GM18909 (cell line): ENCODE results near the gene SLC35F1.

Experiments used
- ATAC-seq: cut with Tn5 transposase; IDR thresholded peaks from one replicate; pipeline ENCODE4 v1.9.1; 2021; ENCODE audit warnings: mild to moderate bottlenecking; ENCODE audit not compliant: unreplicated experiment, poor library complexity

Gene SLC35F1

GRCh38 chr6:118297821-118298220 lies 390.8 kb downstream of the SLC35F1 start:
- ATAC-seq = no peak

GRCh38 chr6:118298476-118299427 lies 391.7 kb downstream of the SLC35F1 start:
- ATAC-seq = no peak

DNA sequence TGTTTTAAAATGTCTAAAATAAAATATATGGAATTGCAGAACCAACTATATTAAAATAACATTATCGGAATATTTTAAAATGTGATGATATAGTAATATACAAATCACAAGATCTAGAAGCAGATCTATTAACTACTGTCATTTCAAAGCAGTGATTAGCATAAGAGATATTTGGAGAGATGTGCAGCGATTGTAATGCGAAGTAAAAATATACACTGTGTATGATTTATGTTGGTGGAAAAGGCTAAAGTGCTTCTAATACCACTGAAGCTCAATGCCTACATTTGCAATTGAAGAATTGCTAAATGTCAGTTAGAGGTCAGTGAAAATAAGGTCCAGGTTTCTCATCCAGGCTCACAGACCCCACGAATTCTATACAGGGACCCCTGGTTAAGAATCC lies 392.4 kb downstream of the SLC35F1 start:
- ATAC-seq = no peak

GRCh38 chr6:118304321-118304720 lies 397.3 kb downstream of the SLC35F1 start:
- no peak for ATAC-seq

DNA sequence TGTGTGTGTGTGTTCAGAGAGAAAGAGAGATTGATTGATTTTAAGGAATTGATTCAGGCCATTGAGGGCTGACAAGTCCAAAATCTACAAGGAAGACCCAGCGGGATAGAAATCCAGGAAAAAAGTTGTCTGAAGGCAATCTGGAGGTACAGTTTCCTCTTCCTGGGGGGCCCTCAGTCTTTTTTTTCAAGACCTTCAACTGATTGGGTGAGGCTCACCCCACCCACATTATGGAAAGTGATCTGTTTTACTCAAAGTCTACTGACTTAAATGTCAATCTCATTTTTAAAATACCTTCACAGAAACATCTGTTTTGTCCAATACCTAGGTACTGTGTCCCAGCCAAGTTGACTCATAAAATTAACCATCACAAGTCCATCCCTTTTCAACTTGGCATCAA lies 398.0 kb downstream of the SLC35F1 start:
- ATAC-seq = no peak

DNA sequence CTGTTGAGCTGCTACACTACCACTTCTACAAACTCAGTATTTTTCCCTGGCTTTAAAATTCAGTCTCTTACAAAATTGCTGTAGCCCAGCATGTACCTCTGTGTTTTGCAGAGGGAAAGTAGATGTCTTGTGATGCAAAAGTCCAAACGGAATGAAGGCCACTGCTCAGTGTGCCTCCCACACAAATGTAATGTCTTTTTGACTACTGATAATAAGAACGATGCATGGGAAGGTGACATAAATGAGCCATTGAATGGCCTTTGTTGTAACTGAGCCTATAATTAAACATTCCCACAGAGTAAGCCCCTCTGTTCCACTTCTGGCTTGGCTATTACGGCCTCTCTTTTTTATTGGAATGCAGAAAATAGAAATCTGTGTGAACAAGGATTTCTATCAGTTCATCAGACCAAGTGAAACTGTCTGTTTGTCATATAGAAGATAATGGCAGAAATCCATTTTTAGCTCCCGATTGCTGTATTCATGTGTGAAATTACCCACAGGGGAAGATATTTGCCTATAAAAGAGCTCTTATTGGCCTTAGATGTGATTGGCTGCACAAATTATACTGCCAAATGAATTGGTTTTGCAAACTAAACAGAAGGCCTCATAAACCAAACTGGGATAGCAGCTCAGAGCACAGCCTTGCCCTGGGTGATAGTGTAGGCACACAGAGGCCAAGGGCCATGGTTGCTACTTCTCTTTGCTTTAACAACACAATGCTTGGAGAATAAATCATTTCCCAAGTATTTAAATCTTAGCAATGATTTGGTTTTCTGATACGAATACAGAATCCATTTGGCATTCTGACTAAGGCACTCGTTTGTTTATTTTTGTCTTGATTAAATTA lies 399.6 kb downstream of the SLC35F1 start:
- ATAC-seq = no peak

DNA sequence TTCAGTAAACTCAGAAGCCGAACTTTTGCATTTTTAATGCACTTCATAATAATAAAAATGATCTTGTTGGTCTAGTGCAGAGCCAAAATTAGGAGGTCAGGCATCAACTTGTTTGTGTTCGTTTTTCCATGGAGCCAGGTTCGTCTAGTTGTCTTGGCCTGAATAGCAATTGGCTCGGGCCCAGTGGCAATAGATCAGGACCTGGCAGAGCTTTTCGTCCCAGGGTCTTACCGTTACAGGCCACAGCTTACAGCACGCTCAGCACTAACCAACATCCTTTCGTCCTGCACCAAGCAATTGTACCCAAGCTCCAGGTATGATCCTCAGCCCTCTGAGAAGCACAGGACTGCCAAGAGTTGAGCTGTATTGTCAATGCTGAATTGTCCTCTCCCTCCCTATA lies 400.5 kb downstream of the SLC35F1 start:
- ATAC-seq = no peak

GRCh38 chr6:118309337-118310093 lies 402.5 kb downstream of the SLC35F1 start:
- no peak for ATAC-seq

DNA sequence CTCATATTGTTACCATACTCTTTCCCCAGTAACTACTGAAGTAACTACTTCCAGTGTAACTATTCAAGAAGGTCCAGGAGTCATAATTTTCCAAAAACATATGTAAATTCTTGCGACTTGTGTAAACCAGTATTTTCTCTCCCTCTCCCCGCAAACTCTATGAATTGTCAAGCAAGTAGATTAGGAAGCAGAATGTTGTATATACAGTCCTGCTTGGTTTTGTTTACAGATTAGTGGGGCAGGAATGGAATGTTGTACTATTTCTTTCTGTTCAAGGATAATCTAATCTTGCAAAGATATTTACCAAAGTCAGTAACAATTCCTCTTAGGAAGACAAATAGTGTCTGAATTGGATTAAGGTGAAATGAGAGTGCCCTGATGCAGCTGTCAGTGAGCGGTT lies 406.1 kb downstream of the SLC35F1 start:
- ATAC-seq = no peak

DNA sequence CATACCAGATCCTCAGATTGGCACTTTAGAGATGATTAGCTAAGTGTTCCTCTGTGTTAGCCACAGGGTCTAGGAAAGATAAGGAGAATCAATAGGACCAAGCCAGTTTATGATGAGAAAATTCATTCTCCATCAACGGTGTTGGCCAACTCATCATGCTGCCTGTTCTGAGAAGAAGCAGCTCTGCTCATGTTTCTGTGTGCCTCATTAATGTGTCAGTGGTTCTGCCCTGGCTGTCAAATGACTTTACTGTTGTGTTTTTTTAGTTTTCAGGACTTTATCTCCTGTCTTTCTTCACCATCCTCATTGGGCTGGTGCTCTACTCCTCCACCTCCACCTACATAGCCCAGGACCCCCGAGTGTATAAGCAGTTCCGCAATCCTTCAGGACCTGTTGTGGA lies 406.7 kb downstream of the SLC35F1 start:
- ATAC-seq = no peak

DNA sequence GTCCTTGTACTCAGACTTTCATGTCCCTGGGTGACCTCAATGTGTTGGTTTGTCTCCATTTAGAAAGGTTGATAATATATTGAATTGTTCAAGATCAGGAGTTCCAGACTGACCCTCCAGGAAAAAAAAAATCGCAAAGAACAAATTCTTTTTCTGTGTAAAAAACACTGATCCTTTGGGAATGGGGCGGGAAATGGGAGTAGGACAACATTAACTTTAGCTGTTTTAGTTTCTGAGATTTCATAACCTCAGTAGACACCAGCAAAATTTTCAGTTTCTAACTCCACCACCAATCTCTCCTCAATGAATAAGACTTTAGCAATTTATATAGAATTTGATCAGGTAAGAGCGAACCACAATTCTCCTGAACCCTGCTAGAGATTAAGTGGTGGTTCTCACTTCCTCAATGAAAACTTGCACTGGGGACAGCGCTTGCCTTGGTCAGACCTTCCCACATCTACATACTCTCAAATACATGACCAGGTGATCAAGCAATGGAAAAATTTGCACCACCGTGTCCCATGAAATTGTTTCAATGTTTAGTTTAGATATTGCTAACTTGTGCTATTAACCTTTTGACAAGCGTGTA lies 409.8 kb downstream of the SLC35F1 start:
- peak; percentile 84 for ATAC-seq

DNA sequence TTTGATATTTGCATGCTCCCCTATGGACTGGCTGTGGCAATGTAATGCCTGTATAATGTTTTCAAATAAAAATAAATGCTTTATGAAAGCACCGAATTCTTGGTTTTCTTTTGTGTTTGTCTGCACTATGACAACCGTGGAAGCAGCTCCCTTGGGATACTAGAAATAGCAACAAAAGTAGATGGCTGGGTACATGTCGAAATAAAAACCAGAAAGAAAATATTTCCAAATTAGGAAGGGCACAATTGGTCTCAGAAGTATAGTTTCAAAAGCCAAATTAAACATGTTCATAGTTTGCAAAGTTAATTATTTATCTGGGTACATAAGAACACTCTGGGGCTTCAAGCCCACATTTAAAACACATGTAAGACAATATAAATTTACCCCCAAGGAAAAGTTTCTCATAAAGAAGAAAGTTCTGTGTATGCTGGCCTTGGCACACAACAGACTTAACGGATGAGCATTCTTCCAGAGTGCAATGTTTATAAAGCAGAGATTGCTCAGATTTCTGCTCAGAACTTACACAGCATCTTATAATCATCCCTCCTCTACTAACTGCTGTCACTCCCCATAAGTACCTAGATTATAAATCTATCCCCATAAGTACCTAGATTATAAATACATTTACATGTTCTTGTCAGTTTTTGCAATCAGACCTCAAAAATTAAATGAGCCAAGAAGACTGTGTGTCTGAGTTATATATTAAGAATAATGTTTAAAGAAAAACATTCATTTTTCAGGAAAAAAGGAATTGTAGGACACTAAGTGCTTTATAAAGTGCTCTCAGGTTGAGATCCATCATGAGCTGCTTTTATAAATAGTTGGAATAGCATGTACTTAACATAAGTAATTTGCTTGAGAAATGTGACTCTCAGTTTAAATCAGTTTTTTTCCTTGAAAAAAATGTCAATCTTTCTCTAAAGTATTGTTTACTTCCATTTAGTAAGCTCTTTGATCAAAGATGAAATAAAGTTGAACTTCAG lies 410.8 kb downstream of the SLC35F1 start:
- peak; percentile 40 for ATAC-seq

GRCh38 chr6:118318648-118319047 lies 411.6 kb downstream of the SLC35F1 start:
- ATAC-seq = no peak

DNA sequence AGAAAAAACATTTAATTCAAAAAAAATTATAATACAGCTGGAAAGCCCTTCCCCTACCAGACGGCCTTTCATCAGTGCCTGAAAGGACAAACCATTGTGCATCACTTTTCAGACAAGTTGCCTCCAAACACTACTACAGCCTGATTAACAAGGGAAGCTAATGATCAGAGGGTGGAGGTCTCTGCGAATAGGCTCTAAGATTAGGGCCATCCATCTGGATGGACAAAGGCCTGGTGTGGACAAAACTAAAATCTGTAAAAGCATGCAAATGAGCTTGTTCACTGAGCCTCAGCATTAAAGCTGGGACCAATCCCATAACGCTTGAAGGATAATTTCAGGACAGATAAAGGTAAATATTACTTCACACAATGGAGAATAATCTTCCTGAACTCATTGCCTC lies 412.4 kb downstream of the SLC35F1 start:
- ATAC-seq = no peak

- no peak for ATAC-seq
Measured at GRCh38 chr6:118319894-118320649, 413.0 kb downstream of the SLC35F1 start.

- ATAC-seq = no peak
Measured at GRCh38 chr6:118320652-118321051, 413.6 kb downstream of the SLC35F1 start.

DNA sequence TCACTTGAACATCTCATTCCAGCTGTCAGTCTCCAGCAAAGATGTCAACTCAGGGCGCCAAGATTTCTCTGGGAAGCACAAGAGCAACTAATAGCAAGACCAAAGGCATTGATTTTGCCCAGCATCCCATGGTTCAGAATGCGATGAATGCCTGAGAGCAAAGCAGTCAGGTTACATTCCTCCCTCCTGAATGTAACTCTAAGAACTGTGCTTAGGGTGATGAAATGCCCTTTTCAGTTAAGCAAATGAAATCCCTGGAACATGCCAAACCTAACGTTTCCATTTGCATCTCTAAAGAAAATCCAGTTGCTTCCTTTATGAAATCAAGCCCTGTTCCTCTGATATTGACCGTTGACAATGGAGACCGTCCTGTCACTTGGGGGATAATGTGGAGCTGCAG lies 417.1 kb downstream of the SLC35F1 start:
- no peak for ATAC-seq

- no peak for ATAC-seq
Measured at GRCh38 chr6:118325220-118325860, 418.3 kb downstream of the SLC35F1 start.
